Measurements from ENCODE around the gene FBXO45. TPM values are rescaled to one million over a fixed set of nuclear protein-coding genes. Genes with fewer than 3 reads are reported as not detected.

The FBXO45 gene
- total and polyA plus RNA-seq, 10 of the 15 experiments (the other 5 are each of a cell fraction or from before 2014, with no cell fraction given) = 4.0 to 17.3 (median 11.8) TPM

DNA sequence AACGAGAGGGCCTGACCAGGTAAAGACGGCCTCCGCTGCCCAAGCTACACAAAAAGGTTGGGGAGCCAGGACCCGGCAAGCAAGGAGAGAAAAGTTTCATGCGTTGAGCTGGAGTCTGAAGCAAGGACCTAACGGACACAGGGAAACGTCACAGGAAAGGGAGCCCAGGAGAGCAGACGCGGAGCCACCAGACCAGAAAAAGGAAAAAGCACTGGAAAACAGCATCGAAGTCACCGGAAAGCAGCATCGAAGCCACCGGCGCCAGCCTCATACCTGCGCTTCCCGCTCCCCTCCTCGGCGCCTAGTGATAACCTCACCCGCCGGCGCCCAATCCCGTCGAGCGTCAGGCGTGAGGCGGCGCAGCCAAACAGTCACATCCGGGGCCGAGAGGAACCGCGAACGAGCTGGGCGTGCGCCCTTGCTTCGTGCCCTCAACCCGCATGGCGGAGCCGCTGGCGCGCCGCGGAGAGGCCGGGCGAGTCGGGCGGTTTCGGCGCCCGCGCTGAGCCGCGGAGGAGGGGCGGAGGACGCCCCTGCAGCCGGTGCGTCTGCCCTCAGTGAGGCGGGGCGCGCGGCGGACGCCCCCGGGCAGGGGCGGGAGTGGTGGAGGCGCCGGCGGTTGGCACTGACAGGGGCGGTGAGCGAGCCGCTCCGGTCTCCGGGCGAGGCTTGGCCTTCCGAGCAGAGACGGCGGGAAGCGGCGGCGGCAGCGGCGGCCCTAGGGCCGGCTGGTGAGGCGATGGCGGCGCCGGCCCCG, at the start of gene FBXO45, which contains the start of gene WDR53 (continued):
- TF ChIP-seq BCLAF1 (IDR thresholded peaks at IDR 0.05) = no peak
- peak; percentile 100 for TF ChIP-seq CREB1 (IDR thresholded peaks at IDR 0.05; ENCODE audit: low read depth)
- 0 out of 2 replicates have a peak, but pooled peaks have one; percentile 43 for TF ChIP-seq MEF2A (IDR thresholded peaks at IDR 0.05; ENCODE audit: insufficient read depth, low read depth, low read length)
- no peak; a peak in 1 of 4 replicates for TF ChIP-seq ETV6 (conservative IDR thresholded peaks at IDR 0.05 in 1 of 2, IDR thresholded peaks at IDR 0.05 in 1 of 2; ENCODE audit: borderline replicate concordance in 1 of 2, low read depth in 1 of 2)
- TF ChIP-seq SUPT20H (IDR thresholded peaks at IDR 0.05; ENCODE audit: borderline replicate concordance, control insufficient read depth, low read depth, low read length) = no peak
- TF ChIP-seq, protein P1, sequence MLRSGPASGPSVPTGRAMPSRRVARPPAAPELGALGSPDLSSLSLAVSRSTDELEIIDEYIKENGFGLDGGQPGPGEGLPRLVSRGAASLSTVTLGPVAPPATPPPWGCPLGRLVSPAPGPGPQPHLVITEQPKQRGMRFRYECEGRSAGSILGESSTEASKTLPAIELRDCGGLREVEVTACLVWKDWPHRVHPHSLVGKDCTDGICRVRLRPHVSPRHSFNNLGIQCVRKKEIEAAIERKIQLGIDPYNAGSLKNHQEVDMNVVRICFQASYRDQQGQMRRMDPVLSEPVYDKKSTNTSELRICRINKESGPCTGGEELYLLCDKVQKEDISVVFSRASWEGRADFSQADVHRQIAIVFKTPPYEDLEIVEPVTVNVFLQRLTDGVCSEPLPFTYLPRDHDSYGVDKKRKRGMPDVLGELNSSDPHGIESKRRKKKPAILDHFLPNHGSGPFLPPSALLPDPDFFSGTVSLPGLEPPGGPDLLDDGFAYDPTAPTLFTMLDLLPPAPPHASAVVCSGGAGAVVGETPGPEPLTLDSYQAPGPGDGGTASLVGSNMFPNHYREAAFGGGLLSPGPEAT (IDR thresholded peaks at IDR 0.05; ENCODE audit: low read depth) = peak; percentile 97
- no peak for TF ChIP-seq USF2 (IDR thresholded peaks at IDR 0.05; ENCODE audit: borderline replicate concordance, low read depth, low read length)
- TF ChIP-seq CREM (IDR thresholded peaks at IDR 0.05; ENCODE audit: low read depth) = peak; percentile 100
- TF ChIP-seq NR2C2 (IDR thresholded peaks at IDR 0.05; ENCODE audit: borderline replicate concordance, control insufficient read depth, insufficient read length, low read depth) = no peak
- peak; percentile 88 for TF ChIP-seq HCFC1 (IDR thresholded peaks at IDR 0.05; ENCODE audit: low read length)
- no peak for TF ChIP-seq RBBP5 (conservative IDR thresholded peaks at IDR 0.05)
- no peak for TF ChIP-seq KAT2A (conservative IDR thresholded peaks at IDR 0.05; ENCODE audit: control insufficient read depth, low read depth, low read length)
- TF ChIP-seq NKRF (conservative IDR thresholded peaks at IDR 0.05) = peak; percentile 82
- TF ChIP-seq, protein P2, sequence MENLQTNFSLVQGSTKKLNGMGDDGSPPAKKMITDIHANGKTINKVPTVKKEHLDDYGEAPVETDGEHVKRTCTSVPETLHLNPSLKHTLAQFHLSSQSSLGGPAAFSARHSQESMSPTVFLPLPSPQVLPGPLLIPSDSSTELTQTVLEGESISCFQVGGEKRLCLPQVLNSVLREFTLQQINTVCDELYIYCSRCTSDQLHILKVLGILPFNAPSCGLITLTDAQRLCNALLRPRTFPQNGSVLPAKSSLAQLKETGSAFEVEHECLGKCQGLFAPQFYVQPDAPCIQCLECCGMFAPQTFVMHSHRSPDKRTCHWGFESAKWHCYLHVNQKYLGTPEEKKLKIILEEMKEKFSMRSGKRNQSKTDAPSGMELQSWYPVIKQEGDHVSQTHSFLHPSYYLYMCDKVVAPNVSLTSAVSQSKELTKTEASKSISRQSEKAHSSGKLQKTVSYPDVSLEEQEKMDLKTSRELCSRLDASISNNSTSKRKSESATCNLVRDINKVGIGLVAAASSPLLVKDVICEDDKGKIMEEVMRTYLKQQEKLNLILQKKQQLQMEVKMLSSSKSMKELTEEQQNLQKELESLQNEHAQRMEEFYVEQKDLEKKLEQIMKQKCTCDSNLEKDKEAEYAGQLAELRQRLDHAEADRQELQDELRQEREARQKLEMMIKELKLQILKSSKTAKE (IDR thresholded peaks at IDR 0.05; ENCODE audit: low read depth, poor library complexity, severe bottlenecking) = no peak
- no peak for TF ChIP-seq PAX8 (IDR thresholded peaks at IDR 0.05)
- peak; percentile 85 for TF ChIP-seq NR2C1 (IDR thresholded peaks at IDR 0.05)
- TF ChIP-seq CBX5 (IDR thresholded peaks at IDR 0.05; ENCODE audit: low read depth) = no peak
- TF ChIP-seq SMAD5 (IDR thresholded peaks at IDR 0.05; ENCODE audit: low read depth) = peak; percentile 79; the same call in 1 of the 2 replicates
- no peak for TF ChIP-seq ZZZ3 (IDR thresholded peaks at IDR 0.05; ENCODE audit: control insufficient read depth, insufficient read length, low read depth)
